ENCODE data around the gene DNAJB8. TPM values are rescaled to one million over a fixed set of nuclear protein-coding genes. Genes with fewer than 3 reads are reported as not detected.

The DNAJB8 gene
- total RNA-seq, 4 donors from 2014 or later = not detected

GRCh38 chr3:128505771-128506170 is 39.1 kb upstream of the DNAJB8 start:
- Histone ChIP-seq H3K36me3 (no peaks in the 10 kb centered on the region), H3K4me3 (no peak overlapping the region), H3K4me1 (no peaks in the 10 kb centered on the region), H3K9me3 (no peaks in the 10 kb centered on the region), H3K27ac (no peak overlapping the region), H3K27me3 (peaks cover 0 to 5% (median 2%) of the 10 kb centered on the region in 3 donors)
- ATAC-seq (no peak), DNase-seq (no peak)
- in situ Hi-C loops (cut with MboI; ENCODE audit: low sequenced_read_pairs in 4 of 4) (loop anchor here in 3 of 4 donors (10.0 kb wide), 2 partner anchors 331 to 411 kb away; no protein-coding TSS in a partner anchor), intact Hi-C loops (cut with DNase I; ENCODE audit: low total_unique reads) (no loop called here)
- no peak for TF ChIP-seq CTCF (IDR thresholded peaks at IDR 0.05 in 4 of 5, conservative IDR thresholded peaks at IDR 0.05 in 1 of 5)
- TF ChIP-seq POLR2A (IDR thresholded peaks at IDR 0.05) = no peak

- H3K4me3 ChIP-seq = no peak overlapping the region
- peaks cover 0 to 5% (median 4%) of the 10 kb centered on the region in 3 donors for H3K27me3 ChIP-seq
- no peaks in the 10 kb centered on the region for H3K4me1 ChIP-seq
- no peak for TF ChIP-seq CTCF (IDR thresholded peaks at IDR 0.05 in 4 of 5, conservative IDR thresholded peaks at IDR 0.05 in 1 of 5)
- no peak for TF ChIP-seq POLR2A (IDR thresholded peaks at IDR 0.05)
- H3K9me3 ChIP-seq = no peaks in the 10 kb centered on the region
- no peak overlapping the region for H3K27ac ChIP-seq
- in situ Hi-C loops (cut with MboI; ENCODE audit: low sequenced_read_pairs in 4 of 4) = loop anchor here in 3 of 4 donors (10.0 kb wide), 2 partner anchors 330 to 410 kb away; no protein-coding TSS in a partner anchor
- intact Hi-C loops (cut with DNase I; ENCODE audit: low total_unique reads) = no loop called here
- no peak for DNase-seq
- ATAC-seq = no peak
- H3K36me3 ChIP-seq = no peaks in the 10 kb centered on the region
These were observed 38.5 kb upstream of the DNAJB8 start for GRCh38 chr3:128504963-128505730.

GRCh38 chr3:128504533-128504915 is 37.8 kb upstream of the DNAJB8 start:
- Histone ChIP-seq H3K9me3 (no peaks in the 10 kb centered on the region), H3K27me3 (peaks cover 6 to 11% (median 10%) of the 10 kb centered on the region in 3 donors)
- ATAC-seq = no peak

DNA sequence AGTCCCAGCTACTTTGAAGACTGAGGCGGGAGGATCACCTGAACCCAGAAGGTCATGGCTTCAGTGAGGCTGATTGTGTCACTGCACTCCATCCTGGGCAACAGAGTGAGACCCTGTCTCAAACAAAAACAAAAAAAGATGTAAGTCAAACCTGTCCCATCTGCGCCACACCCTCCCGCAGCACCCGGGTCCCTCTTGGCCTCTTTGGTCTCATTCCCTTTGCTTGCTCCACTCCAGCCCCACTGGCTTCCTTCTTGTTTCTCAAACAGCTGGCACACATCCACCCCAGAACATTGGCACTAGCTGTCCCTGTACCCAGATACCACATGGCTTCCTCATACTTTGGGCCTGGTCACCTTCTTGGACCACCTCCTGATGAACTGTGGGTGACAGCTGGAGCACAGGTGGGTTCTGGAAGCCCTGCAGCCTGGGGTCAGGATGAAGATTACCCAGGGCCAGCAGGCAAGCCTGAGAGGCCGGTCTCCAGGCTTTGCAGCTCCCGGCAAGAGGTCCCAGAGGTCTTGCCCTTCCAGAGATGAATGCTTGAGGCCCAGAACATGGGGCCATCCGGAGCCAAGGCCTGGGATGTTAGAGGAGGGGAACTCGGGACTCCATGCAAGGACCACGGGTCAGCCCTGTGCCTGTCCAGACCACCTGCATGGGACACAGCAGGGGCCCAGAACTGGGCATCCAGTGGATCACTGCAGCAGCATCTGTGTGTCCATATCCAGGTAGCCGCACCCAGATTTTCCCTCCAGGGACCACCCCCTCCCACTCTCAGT is 37.3 kb upstream of the DNAJB8 start:
- no peak overlapping the region for H3K4me3 ChIP-seq
- DNase-seq (no peak), ATAC-seq (no peak)
- TF ChIP-seq CTCF (IDR thresholded peaks at IDR 0.05 in 4 of 5, conservative IDR thresholded peaks at IDR 0.05 in 1 of 5) (no peak), POLR2A (IDR thresholded peaks at IDR 0.05) (no peak)
- intact Hi-C loops (cut with DNase I; ENCODE audit: low total_unique reads) (no loop called here), in situ Hi-C loops (cut with MboI; ENCODE audit: low sequenced_read_pairs in 4 of 4) (loop anchor here in 3 of 4 donors (10.0 kb wide), 2 partner anchors 329 to 409 kb away; no protein-coding TSS in a partner anchor)
- no peaks in the 10 kb centered on the region for H3K4me1 ChIP-seq
- no peak overlapping the region for H3K27ac ChIP-seq
- no peaks in the 10 kb centered on the region for H3K9me3 ChIP-seq
- H3K36me3 ChIP-seq = no peaks in the 10 kb centered on the region
- peaks cover 12 to 17% (median 16%) of the 10 kb centered on the region in 3 donors for H3K27me3 ChIP-seq

More at GRCh38 chr3:128504533-128504915, 37.8 kb upstream of the DNAJB8 start:
- intact Hi-C loops (cut with DNase I; ENCODE audit: low total_unique reads) = no loop called here
- no peak overlapping the region for H3K27ac ChIP-seq
- no peaks in the 10 kb centered on the region for H3K36me3 ChIP-seq
- no peak for TF ChIP-seq POLR2A (IDR thresholded peaks at IDR 0.05)
- H3K4me3 ChIP-seq = no peak overlapping the region
- in situ Hi-C loops (cut with MboI; ENCODE audit: low sequenced_read_pairs in 4 of 4) = loop anchor here in 3 of 4 donors (10.0 kb wide), 2 partner anchors 330 to 410 kb away; no protein-coding TSS in a partner anchor
- no peaks in the 10 kb centered on the region for H3K4me1 ChIP-seq
- DNase-seq = no peak
